HAP-1 (cell line): ENCODE data around the gene KCND1.
A peak's percentile ranks its signal among the peaks of the same experiment; 100 is the strongest.

ENCODE experiments used
- DNase-seq, 2 experiments: peaks; one replicate each; pipeline ENCODE4 v3.0.0-alpha.2; 2016 to 2020; ENCODE audit warnings: low spot score in 2 of 2
- H3K27me3 ChIP-seq: fragments of 250-450 bp; sonication (Bioruptor Pico); 2 replicates; pipeline ENCODE4 v1.5.1; 2020; ENCODE audit warnings: low read depth, mild to moderate bottlenecking, moderate library complexity
- H3K36me3 ChIP-seq: fragments of 250-450 bp; sonication (Bioruptor Pico); replicated peaks from 2 replicates; pipeline ENCODE4 v1.5.1; 2020; ENCODE audit warnings: mild to moderate bottlenecking
- H3K4me1 ChIP-seq: fragments of 250-450 bp; sonication (Bioruptor Pico); 2 replicates; pipeline ENCODE4 v1.5.1; 2020; ENCODE audit warnings: mild to moderate bottlenecking
- H3K4me3 ChIP-seq: fragments of 250-450 bp; sonication (Bioruptor Pico); 2 replicates; pipeline ENCODE4 v1.5.1; 2020; ENCODE audit warnings: mild to moderate bottlenecking, moderate library complexity
- H3K9me3 ChIP-seq: fragments of 250-450 bp; sonication (Bioruptor Pico); 2 replicates; pipeline ENCODE4 v1.5.1; 2020; ENCODE audit warnings: mild to moderate bottlenecking, moderate library complexity
- in situ Hi-C: fragments of 300-500 bp; cut with MboI; formaldehyde crosslinking; loops from 3 replicates; pipeline ENCODE4 v1.14.3; 2020; ENCODE audit warnings: low sequenced_read_pairs, inconsistent platforms, mixed read lengths

KCND1 gene

DNA sequence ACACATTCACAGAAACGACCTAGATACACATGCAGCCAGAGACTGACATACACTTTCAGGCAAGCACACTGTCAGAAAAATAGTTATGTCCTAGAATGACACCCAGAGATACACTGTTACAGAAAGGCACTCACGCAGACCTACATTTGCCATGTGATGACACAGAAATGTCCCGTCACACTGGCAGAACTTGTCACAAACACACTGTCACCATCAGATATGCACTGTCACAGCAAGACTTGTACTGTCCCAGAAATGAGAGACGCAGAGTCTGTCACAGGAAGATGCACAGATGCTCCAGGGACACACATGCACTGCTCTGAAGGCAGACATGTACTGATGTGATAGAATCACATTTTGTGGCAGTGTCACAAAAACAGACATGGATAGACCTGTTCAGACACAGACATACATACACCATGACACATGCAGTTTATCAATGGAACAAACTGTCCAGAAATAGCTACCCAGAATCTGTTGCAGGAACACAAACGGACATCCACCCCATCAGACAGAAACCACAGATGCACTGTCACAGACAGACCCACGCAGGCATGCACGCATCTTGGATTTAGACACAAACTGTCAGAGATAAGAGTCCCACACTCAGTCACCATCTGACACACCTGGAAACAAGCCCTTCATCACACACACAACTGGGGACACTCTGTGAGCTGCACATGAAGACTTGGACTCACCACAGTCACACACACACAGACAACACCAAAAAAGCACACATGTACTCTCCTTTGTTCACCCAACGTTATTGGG, 51.5 kb downstream of the KCND1 start:
- H3K4me3 ChIP-seq = no peak overlapping the region
- peaks cover 38% of the 10 kb centered on the region for H3K36me3 ChIP-seq
- no peaks in the 10 kb centered on the region for H3K9me3 ChIP-seq
- in situ Hi-C loops = no loop called here
- H3K4me1 ChIP-seq = peaks cover 16% of the 10 kb centered on the region
- no peaks in the 10 kb centered on the region for H3K27me3 ChIP-seq
- DNase-seq = no peak

- in situ Hi-C loops = no loop called here
- peak in 1 of 2 experiments; percentile 4 for DNase-seq
- peaks cover 16% of the 10 kb centered on the region for H3K4me1 ChIP-seq
- H3K4me3 ChIP-seq = peak overlapping the region; percentile 73
- H3K27me3 ChIP-seq = no peaks in the 10 kb centered on the region
- H3K9me3 ChIP-seq = no peaks in the 10 kb centered on the region
- peaks cover 41% of the 10 kb centered on the region for H3K36me3 ChIP-seq
Measured at GRCh38 chrX:48919360-48919841, 52.2 kb downstream of the KCND1 start.

GRCh38 chrX:48918643-48919340, 52.9 kb downstream of the KCND1 start, which contains the start of gene PIM2:
PIM2 (minus strand) TSS chrX:48919024; CDS start chrX:48918834, 190 bp downstream.
- in situ Hi-C loops = no loop called here
- H3K27me3 ChIP-seq = no peaks in the 10 kb centered on the region
- peak; percentile 95 to 99 for DNase-seq
- H3K4me3 ChIP-seq = peak within 1 kb of the TSS; percentile 73
- no peaks in the 10 kb centered on the region for H3K9me3 ChIP-seq
- H3K4me1 ChIP-seq = peaks cover 16% of the 10 kb centered on the region
- peaks cover 40% of the 10 kb centered on the region for H3K36me3 ChIP-seq

GRCh38 chrX:48918301-48918642, 53.4 kb downstream of the KCND1 start:
- Histone ChIP-seq H3K27me3 (no peaks in the 10 kb centered on the region), H3K4me3 (peak overlapping the region; percentile 73), H3K36me3 (peaks cover 38% of the 10 kb centered on the region), H3K4me1 (peaks cover 16% of the 10 kb centered on the region), H3K9me3 (no peaks in the 10 kb centered on the region)
- in situ Hi-C loops = no loop called here
- DNase-seq = peak in 1 of 2 experiments; percentile 27

DNA sequence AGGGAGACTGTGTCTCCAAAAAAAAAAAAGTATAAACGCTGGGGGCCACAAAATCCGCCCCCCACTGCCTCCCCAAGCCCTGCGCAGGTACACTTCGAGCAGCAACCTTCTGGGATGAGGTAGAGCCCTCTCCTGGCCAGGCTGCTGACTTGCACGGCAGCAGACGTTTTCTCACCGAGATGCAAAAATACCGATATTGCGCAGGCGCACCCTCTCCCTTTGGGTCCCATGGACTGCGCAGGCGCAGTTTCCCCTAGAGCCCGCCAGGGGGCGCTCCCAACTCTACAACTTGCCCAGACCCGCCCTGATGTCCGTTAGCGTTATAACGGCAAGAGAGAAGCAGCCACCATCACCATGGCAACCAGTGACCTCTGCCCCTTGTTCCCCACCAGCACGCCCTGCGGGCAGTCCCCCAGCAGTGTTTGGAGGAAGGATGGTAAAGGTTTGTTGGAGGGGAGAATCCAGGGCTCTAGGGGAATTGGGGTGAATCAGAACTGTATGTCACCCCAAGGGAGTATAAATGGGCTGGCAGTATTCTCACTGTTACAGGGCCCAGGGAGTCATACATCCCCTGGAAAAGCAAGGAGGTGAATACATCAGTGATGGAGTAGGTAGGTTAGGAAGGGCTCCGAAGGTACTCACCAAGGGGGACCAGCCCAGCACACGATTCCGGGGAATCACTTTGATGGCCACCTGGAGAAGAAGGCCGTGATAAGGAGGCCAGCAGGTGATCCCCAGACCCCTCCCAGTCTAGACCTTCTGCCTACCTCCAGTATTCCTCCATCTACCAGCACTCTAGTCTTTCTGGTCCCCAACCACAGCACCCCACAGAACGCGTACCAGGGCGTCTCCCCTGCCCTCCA, 54.3 kb downstream of the KCND1 start:
- H3K36me3 ChIP-seq = peaks cover 29% of the 10 kb centered on the region
- peak overlapping the region; percentile 73 for H3K4me3 ChIP-seq
- no peaks in the 10 kb centered on the region for H3K9me3 ChIP-seq
- H3K27me3 ChIP-seq = no peaks in the 10 kb centered on the region
- in situ Hi-C loops = no loop called here
- peaks cover 17% of the 10 kb centered on the region for H3K4me1 ChIP-seq
- peak; percentile 95 to 97 for DNase-seq

- in situ Hi-C loops = no loop called here
- Histone ChIP-seq H3K4me1 (peaks cover 26% of the 10 kb centered on the region), H3K4me3 (no peak overlapping the region), H3K27me3 (no peaks in the 10 kb centered on the region), H3K9me3 (no peaks in the 10 kb centered on the region), H3K36me3 (peaks cover 34% of the 10 kb centered on the region)
- DNase-seq = no peak
Measured at GRCh38 chrX:48914593-48915493, 56.8 kb downstream of the KCND1 start.

- H3K4me1 ChIP-seq = peaks cover 19% of the 10 kb centered on the region
- no peak overlapping the region for H3K4me3 ChIP-seq
- in situ Hi-C loops = no loop called here
Measured at GRCh38 chrX:48913605-48914366, 57.9 kb downstream of the KCND1 start.

DNA sequence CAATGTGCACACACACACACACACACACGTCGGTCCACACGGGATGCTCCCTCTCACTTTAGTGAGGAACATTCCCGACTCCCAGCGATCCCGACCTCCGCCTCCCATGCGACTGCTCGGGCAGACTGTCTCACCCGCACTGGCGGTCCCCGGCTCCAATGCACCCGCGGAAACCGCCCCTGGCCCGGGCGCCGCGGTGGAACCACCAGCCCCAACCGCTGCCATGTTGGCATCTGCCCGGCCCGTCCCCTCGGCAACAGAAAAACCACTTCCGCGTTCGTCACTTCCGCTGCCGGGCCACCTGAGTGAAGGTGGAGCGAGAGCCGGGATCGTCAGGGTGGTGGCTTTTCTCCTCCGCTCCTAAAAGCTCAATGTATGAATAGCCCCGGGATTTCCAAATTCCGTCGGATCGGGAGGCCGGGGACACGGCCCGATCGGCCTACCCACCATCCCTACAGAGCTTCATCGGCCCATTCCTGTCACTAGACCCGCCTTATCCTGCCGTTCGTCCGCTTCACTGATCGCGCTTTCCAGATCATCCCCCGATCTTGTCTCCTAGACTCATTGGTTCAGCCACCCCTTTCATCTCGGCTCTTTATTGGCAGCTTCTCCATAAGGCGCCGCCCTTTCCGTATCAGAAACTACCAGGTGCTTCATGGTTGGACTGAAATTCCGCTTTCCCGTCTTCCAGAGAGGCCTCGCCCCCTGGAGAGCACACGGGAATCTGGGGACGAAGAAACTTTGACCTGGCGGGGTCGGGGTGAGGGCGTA, 60.0 kb downstream of the KCND1 start, which contains the start of gene SLC35A2:
SLC35A2 (minus strand) TSS at position 235 of the 771 bp plus-strand sequence; CDS start at position 225, 10 bp downstream.
- Histone ChIP-seq H3K4me1 (peaks cover 11% of the 10 kb centered on the region), H3K4me3 (peak within 1 kb of the TSS; percentile 92), H3K9me3 (no peaks in the 10 kb centered on the region), H3K36me3 (peaks cover 44% of the 10 kb centered on the region), H3K27me3 (no peaks in the 10 kb centered on the region)
- in situ Hi-C loops = no loop called here
- DNase-seq = peak; percentile 82 to 92

More at GRCh38 chrX:48913605-48914366, 57.9 kb downstream of the KCND1 start:
- Histone ChIP-seq H3K27me3 (no peaks in the 10 kb centered on the region), H3K36me3 (peaks cover 40% of the 10 kb centered on the region), H3K9me3 (no peaks in the 10 kb centered on the region)
- no peak for DNase-seq
